IMR-90 (cell line): Measurements from ENCODE around the gene ENOX1. TPM values are rescaled to one million over a fixed set of nuclear protein-coding genes. Genes with fewer than 3 reads are reported as not detected.

Experiments
- ATAC-seq: fragments of 200-7000 bp; cut with Tn5 transposase; 2 replicates; pipeline ENCODE4 v1.9.1; 2020; ENCODE audit warnings: low read depth, mild to moderate bottlenecking, moderate library complexity
- BruUV-seq: library from RNA; stranded (reverse); fragments of 400-500 nt; replicated peaks from 2 replicates; lab custom pipeline; 2021; lab: Mats Ljungman, UMichigan
- CTCF ChIA-PET: fragments of 300-600 bp; formaldehyde crosslinking; extraction: SDS; loops from one replicate; lab custom pipeline; 2021; ENCODE audit warnings: antibody characterized with exemption; lab: Yijun Ruan, JAX
- POLR2A ChIA-PET: fragments of 300-600 bp; sonication (Branson Sonifier 250); formaldehyde crosslinking; loops from one replicate; lab custom pipeline; 2022; ENCODE audit warnings: antibody characterized with exemption; ENCODE audit not compliant: unreplicated experiment; lab: Charles Lee
- DNase-seq: peaks from one replicate; pipeline ENCODE4 v3.0.0; 2013
- H2AFZ ChIP-seq: replicated peaks from 2 replicates; pipeline ENCODE3; 2013; ENCODE audit warnings: low read length, mild to moderate bottlenecking; ENCODE audit not compliant: poor library complexity
- H2AK5ac ChIP-seq: 2 replicates; pipeline ENCODE4 v1.6.1; 2013; ENCODE audit warnings: low read depth, low read length, inconsistent platforms
- H2AK9ac ChIP-seq: replicated peaks from 2 replicates; pipeline ENCODE3; 2013; ENCODE audit warnings: mild to moderate bottlenecking, low read depth, low read length, moderate library complexity; ENCODE audit not compliant: poor library complexity
- H2BK120ac ChIP-seq: 2 replicates; pipeline ENCODE4 v1.6.1; 2013; ENCODE audit warnings: low read depth, low read length, inconsistent platforms
- H2BK15ac ChIP-seq: 3 replicates; pipeline ENCODE4 v1.6.1; 2013; ENCODE audit warnings: low read depth, low read length, inconsistent platforms
- H2BK20ac ChIP-seq: 2 replicates; pipeline ENCODE4 v1.6.1; 2013; ENCODE audit warnings: low read depth, mild to moderate bottlenecking, inconsistent platforms, low read length, moderate library complexity
- H2BK5ac ChIP-seq: 2 replicates; pipeline ENCODE4 v1.6.1; 2013; ENCODE audit warnings: mild to moderate bottlenecking, low read depth, low read length, inconsistent platforms; ENCODE audit not compliant: poor library complexity, severe bottlenecking
- H3K14ac ChIP-seq: replicated peaks from 2 replicates; pipeline ENCODE4 v1.6.1; 2013; ENCODE audit warnings: low read depth, low read length, inconsistent platforms
- H3K18ac ChIP-seq: 2 replicates; pipeline ENCODE4 v1.6.1; 2013; ENCODE audit warnings: low read depth, low read length, control low read depth
- H3K23ac ChIP-seq: 2 replicates; pipeline ENCODE4 v1.6.1; 2013; ENCODE audit warnings: low read depth, low read length, inconsistent platforms
- H3K27ac ChIP-seq: 2 replicates; pipeline ENCODE4 v1.5.1; 2013; ENCODE audit warnings: mild to moderate bottlenecking, control low read depth, low read length; ENCODE audit not compliant: insufficient read depth
- H3K27me3 ChIP-seq: 2 replicates; pipeline ENCODE4 v1.6.1; 2013; ENCODE audit warnings: low read length; ENCODE audit not compliant: control insufficient read depth, insufficient read depth
- H3K36me3 ChIP-seq: 2 replicates; pipeline ENCODE4 v1.6.1; 2013; ENCODE audit warnings: low read length, mixed read lengths; ENCODE audit not compliant: control insufficient read depth, insufficient read depth
- H3K4ac ChIP-seq: 2 replicates; pipeline ENCODE4 v1.6.1; 2013; ENCODE audit warnings: low read depth, low read length, inconsistent platforms
- H3K4me1 ChIP-seq: 2 replicates; pipeline ENCODE4 v1.6.1; 2013; ENCODE audit warnings: low read length, mixed read lengths; ENCODE audit not compliant: control insufficient read depth, insufficient read depth
- H3K4me2 ChIP-seq: 2 replicates; pipeline ENCODE4 v1.6.1; 2013; ENCODE audit warnings: low read depth, mild to moderate bottlenecking, control low read depth, low read length, moderate library complexity
- H3K4me3 ChIP-seq: 2 replicates; pipeline ENCODE4 v1.5.1; 2013; ENCODE audit warnings: low read depth, mild to moderate bottlenecking, control low read depth, low read length, moderate library complexity; ENCODE audit not compliant: insufficient read depth
- H3K56ac ChIP-seq: 2 replicates; pipeline ENCODE4 v1.6.1; 2013; ENCODE audit warnings: low read length, inconsistent platforms; ENCODE audit not compliant: insufficient read depth; ENCODE audit errors: extremely low read depth
- H3K79me1 ChIP-seq, 2 experiments: 2 replicates each; pipeline ENCODE4 v1.6.1; 2013; ENCODE audit warnings: low read length in 2 of 2, inconsistent platforms in 1 of 2, low read depth in 1 of 2
- H3K9ac ChIP-seq: 2 replicates; pipeline ENCODE4 v1.6.1; 2013; ENCODE audit warnings: low read depth, low read length, control low read depth
- H3K9me1 ChIP-seq: 2 replicates; pipeline ENCODE4 v1.6.1; 2013; ENCODE audit warnings: low read length, inconsistent platforms; ENCODE audit not compliant: insufficient read depth
- H3K9me3 ChIP-seq: 2 replicates; pipeline ENCODE4 v1.6.1; 2013; ENCODE audit warnings: low read length; ENCODE audit not compliant: control insufficient read depth, insufficient read depth
- H4K20me1 ChIP-seq: 2 replicates; pipeline ENCODE4 v1.6.1; 2013; ENCODE audit warnings: low read length, inconsistent platforms; ENCODE audit not compliant: insufficient read depth
- H4K5ac ChIP-seq: 2 replicates; pipeline ENCODE4 v1.6.1; 2013; ENCODE audit warnings: mild to moderate bottlenecking, low read depth, low read length, control low read depth
- H4K8ac ChIP-seq, 2 experiments: 2 replicates each; pipeline ENCODE4 v1.6.1; 2013; ENCODE audit warnings: low read depth in 2 of 2, low read length in 2 of 2, control low read depth in 1 of 2, inconsistent platforms in 1 of 2
- H4K91ac ChIP-seq: 2 replicates; pipeline ENCODE4 v1.6.1; 2013; ENCODE audit warnings: low read depth, low read length, inconsistent platforms; ENCODE audit not compliant: insufficient read depth
- BHLHE40 ChIP-seq: fragments of 150-350 bp; IDR thresholded peaks from 2 replicates; pipeline ENCODE4 v1.6.1; 2016; ENCODE audit warnings: mild to moderate bottlenecking, low read depth, low read length
- CEBPB ChIP-seq: IDR thresholded peaks from 2 replicates; pipeline ENCODE4 v1.6.1; 2012; ENCODE audit warnings: low read depth, low read length, improper control_type of control experiment
- CHD1 ChIP-seq: IDR thresholded peaks from 2 replicates; pipeline ENCODE4 v1.6.1; 2012; ENCODE audit warnings: low read depth, low read length, improper control_type of control experiment
- FOS ChIP-seq: fragments of 150-350 bp; IDR thresholded peaks from 2 replicates; pipeline ENCODE4 v1.6.1; 2016; ENCODE audit warnings: low read depth, low read length
- POLR2A ChIP-seq: IDR thresholded peaks from 2 replicates; pipeline ENCODE4 v1.6.1; 2012; ENCODE audit warnings: mild to moderate bottlenecking, low read depth, low read length
- RAD21 ChIP-seq: IDR thresholded peaks from 2 replicates; pipeline ENCODE4 v1.6.1; 2012; ENCODE audit warnings: low read length, improper control_type of control experiment
- RCOR1 ChIP-seq: IDR thresholded peaks from 2 replicates; pipeline ENCODE4 v1.6.1; 2012; ENCODE audit warnings: mild to moderate bottlenecking, low read length, improper control_type of control experiment; ENCODE audit not compliant: insufficient replicate concordance
- SMC3 ChIP-seq: fragments of 150-350 bp; IDR thresholded peaks from 2 replicates; pipeline ENCODE4 v1.6.1; 2016; ENCODE audit warnings: low read depth, mild to moderate bottlenecking, antibody characterized with exemption, low read length, moderate library complexity
- USF2 ChIP-seq: fragments of 150-350 bp; IDR thresholded peaks from 2 replicates; pipeline ENCODE4 v1.6.1; 2017; ENCODE audit warnings: mild to moderate bottlenecking, antibody characterized with exemption, low read length, low read depth
- WGBS, 2 experiments: methylation state at CpG; one replicate each; pipeline versions ENCODE4 v1.1.5 to v1.1.7; 2013; ENCODE audit warnings: missing lambda C conversion rate in 2 of 2; ENCODE audit not compliant: insufficient read length in 1 of 2; ENCODE audit errors: extremely low coverage in 2 of 2; 5-methylcytosine and 5-hydroxymethylcytosine counted together
- dilution Hi-C: fragments of 300-500 bp; cut with HindIII; formaldehyde crosslinking; loops from one replicate; pipeline ENCODE4 v1.14.3; 2018; ENCODE audit warnings: low sequenced_read_pairs; ENCODE audit not compliant: unreplicated experiment
- in situ Hi-C: fragments of 300-500 bp; cut with MboI; formaldehyde crosslinking; loops from 3 replicates; pipeline ENCODE4 v1.14.3; 2019; ENCODE audit warnings: low sequenced_read_pairs, inconsistent platforms, mixed read lengths
- intact Hi-C: fragments of 100-400 bp; cut with micrococcal nuclease; formaldehyde crosslinking; loops from 2 replicates; pipeline ENCODE4 v1.10.0; 2022
- polyA plus RNA-seq, 3 experiments: library from polyadenylated mRNA; depleted of rRNA; stranded (reverse); fragments of >200 nt; gene quantifications; 2 replicates each; pipeline ENCODE4 v1.2.3, GENCODE V29; 2012; ENCODE audit warnings: low replicate concordance in 1 of 3
- total RNA-seq: library from RNA; depleted of rRNA; stranded (reverse); fragments of >200 nt; gene quantifications from 2 replicates; pipeline ENCODE4 v1.2.3, GENCODE V29; 2012
- TF ChIP-seq, protein P1 (sequence below): fragments of 150-350 bp; IDR thresholded peaks from 2 replicates; pipeline ENCODE4 v1.6.1; 2016; ENCODE audit warnings: low read depth, mild to moderate bottlenecking, low read length, moderate library complexity, borderline replicate concordance
- TF ChIP-seq, protein P2 (sequence below): conservative IDR thresholded peaks from 2 replicates; pipeline ENCODE4 v1.5.1; 2012; ENCODE audit warnings: mild to moderate bottlenecking, low read depth, low read length, improper control_type of control experiment

ENOX1 gene
- total and polyA plus RNA-seq, 2 of the 4 experiments (the other 2 are of a cell fraction), result 0.99 to 1.3 TPM

- Histone ChIP-seq H4K5ac (no peak overlapping the region), H2AFZ (no peak overlapping the region), H2BK5ac (no peak overlapping the region), H2AK5ac (peak overlapping the region; percentile 30; the same call in 1 of the 2 replicates), H3K9me3 (no peaks in the 10 kb centered on the region), H3K23ac (no peak overlapping the region), H2BK20ac (no peak overlapping the region; the same call in 1 of the 2 replicates), H3K14ac (no peak overlapping the region), H3K4me3 (no peak overlapping the region), H3K9ac (no peak overlapping the region), H4K8ac (no peak overlapping the region), H2AK9ac (no peak overlapping the region), H3K56ac (no peak overlapping the region), H4K20me1 (no peaks in the 10 kb centered on the region), H2BK120ac (peak overlapping the region; percentile 57), H3K9me1 (no peaks in the 10 kb centered on the region; the same call in 1 of the 2 replicates), H3K18ac (no peak overlapping the region), H3K4me1 (no peaks in the 10 kb centered on the region), H3K27ac (no peak overlapping the region), H4K91ac (no peak overlapping the region), H3K4ac (no peak overlapping the region), H2BK15ac (no peak overlapping the region), H3K79me1 (no peaks in the 10 kb centered on the region), H3K27me3 (no peaks in the 10 kb centered on the region), H3K4me2 (no peak overlapping the region), H3K36me3 (no peaks in the 10 kb centered on the region)
- no peak for ATAC-seq
- no CpG with 5 or more reads among the region's 2 CpGs for whole genome bisulfite sequencing, 2 experiments
- dilution Hi-C loops (no loop called here), intact Hi-C loops (no loop called here), in situ Hi-C loops (no loop called here)
- no TSS peak for BruUV-seq
- TF ChIP-seq, protein P1, sequence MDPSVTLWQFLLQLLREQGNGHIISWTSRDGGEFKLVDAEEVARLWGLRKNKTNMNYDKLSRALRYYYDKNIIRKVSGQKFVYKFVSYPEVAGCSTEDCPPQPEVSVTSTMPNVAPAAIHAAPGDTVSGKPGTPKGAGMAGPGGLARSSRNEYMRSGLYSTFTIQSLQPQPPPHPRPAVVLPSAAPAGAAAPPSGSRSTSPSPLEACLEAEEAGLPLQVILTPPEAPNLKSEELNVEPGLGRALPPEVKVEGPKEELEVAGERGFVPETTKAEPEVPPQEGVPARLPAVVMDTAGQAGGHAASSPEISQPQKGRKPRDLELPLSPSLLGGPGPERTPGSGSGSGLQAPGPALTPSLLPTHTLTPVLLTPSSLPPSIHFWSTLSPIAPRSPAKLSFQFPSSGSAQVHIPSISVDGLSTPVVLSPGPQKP, result no peak
- TF ChIP-seq SMC3, result no peak
- TF ChIP-seq, protein P2, sequence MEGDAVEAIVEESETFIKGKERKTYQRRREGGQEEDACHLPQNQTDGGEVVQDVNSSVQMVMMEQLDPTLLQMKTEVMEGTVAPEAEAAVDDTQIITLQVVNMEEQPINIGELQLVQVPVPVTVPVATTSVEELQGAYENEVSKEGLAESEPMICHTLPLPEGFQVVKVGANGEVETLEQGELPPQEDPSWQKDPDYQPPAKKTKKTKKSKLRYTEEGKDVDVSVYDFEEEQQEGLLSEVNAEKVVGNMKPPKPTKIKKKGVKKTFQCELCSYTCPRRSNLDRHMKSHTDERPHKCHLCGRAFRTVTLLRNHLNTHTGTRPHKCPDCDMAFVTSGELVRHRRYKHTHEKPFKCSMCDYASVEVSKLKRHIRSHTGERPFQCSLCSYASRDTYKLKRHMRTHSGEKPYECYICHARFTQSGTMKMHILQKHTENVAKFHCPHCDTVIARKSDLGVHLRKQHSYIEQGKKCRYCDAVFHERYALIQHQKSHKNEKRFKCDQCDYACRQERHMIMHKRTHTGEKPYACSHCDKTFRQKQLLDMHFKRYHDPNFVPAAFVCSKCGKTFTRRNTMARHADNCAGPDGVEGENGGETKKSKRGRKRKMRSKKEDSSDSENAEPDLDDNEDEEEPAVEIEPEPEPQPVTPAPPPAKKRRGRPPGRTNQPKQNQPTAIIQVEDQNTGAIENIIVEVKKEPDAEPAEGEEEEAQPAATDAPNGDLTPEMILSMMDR, result no peak
- no peak for TF ChIP-seq USF2
- no peak for TF ChIP-seq CHD1
- no peak for TF ChIP-seq RAD21
- no peak for TF ChIP-seq BHLHE40
- TF ChIP-seq POLR2A, result no peak
- no peak for TF ChIP-seq RCOR1
- TF ChIP-seq FOS, result no peak
- no peak for TF ChIP-seq CEBPB
- DNase-seq, result no peak
- CTCF ChIA-PET, result no interaction called here
- POLR2A ChIA-PET, result no interaction called here
Measured at GRCh38 chr13:43238341-43239083, 548.3 kb downstream of the ENOX1 start.
